ENCODE results near the gene RASAL2. TPM values are rescaled to one million over a fixed set of nuclear protein-coding genes. Genes with fewer than 3 reads are reported as not detected.

Gene RASAL2
- total and polyA plus RNA-seq, 12 donors = 2.4 to 31.5 (median 15.0) TPM

DNA sequence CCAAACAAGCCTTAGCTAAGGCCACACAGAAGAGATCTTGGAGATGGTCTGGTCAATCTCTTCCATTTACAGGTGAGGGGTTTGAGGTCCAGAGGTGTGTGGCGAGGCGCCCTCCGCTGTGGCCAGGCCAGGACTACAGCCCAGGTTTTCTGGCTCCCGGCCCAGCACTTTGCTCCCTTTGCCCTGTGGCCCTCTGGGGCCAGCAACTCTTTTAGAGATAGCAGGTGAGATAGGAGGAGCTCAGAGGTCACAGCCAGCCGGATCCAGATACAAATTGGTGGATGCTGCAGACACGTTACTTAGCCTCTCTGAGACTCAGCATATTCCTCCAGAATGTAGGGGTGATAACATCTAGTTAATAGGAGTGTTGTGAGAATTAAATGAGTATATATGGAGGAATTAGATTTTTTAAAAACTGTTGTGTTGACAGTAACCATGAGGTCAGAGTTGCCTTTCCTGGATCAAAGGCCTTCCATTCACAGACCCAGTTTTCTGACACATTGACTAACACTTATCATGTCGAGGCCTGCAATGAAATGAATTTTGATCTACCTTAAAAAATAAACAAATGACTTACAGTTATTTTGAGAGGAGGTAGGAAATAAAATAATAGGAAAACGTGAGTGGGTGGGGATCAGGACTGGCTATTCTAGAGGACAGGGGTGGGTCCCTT lies 435.6 kb downstream of the RASAL2 start:
- Histone ChIP-seq H3K4me3 (no peak overlapping the region), H3K9me3 (replicated peaks in 1 of 3) (no peaks in the 10 kb centered on the region), H3K4me1 (replicated peaks in 1 of 2) (no peaks in the 10 kb centered on the region), H3K27me3 (no peaks in the 10 kb centered on the region), H3K36me3 (replicated peaks in 1 of 2) (no peaks in the 10 kb centered on the region), H3K27ac (no peak overlapping the region)
- TF ChIP-seq, protein P1, sequence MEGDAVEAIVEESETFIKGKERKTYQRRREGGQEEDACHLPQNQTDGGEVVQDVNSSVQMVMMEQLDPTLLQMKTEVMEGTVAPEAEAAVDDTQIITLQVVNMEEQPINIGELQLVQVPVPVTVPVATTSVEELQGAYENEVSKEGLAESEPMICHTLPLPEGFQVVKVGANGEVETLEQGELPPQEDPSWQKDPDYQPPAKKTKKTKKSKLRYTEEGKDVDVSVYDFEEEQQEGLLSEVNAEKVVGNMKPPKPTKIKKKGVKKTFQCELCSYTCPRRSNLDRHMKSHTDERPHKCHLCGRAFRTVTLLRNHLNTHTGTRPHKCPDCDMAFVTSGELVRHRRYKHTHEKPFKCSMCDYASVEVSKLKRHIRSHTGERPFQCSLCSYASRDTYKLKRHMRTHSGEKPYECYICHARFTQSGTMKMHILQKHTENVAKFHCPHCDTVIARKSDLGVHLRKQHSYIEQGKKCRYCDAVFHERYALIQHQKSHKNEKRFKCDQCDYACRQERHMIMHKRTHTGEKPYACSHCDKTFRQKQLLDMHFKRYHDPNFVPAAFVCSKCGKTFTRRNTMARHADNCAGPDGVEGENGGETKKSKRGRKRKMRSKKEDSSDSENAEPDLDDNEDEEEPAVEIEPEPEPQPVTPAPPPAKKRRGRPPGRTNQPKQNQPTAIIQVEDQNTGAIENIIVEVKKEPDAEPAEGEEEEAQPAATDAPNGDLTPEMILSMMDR (IDR thresholded peaks at IDR 0.05) = no peak
- TF ChIP-seq POLR2A (IDR thresholded peaks at IDR 0.05) = no peak
- 88 to 97% (median 92%) methylated on average over 8 of the region's 8 CpGs for WGBS, 4 donors
- intact Hi-C loops (cut with DNase I) = loop anchor here in 1 of 2 donors (5.0 kb wide), 1 partner anchor 473 kb away; no protein-coding TSS in a partner anchor
- no peak for DNase-seq

DNA sequence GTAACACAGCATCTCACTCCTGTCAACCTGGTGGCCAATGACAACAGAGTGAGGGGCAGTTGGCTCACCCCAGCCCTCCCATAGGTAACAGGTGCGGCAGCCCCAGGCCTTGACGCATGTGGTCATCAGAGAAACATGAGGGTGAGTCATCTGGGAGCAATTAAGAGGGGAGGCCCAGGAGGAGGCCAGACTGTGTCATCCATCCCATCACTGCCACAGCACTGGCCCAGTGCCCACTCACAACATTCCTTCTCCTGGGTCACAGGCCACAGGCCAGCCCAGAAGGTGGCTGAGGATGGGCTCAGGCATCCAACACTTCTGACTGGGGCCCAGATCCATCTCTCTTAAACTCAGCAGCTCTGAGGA lies 436.1 kb downstream of the RASAL2 start:
- Histone ChIP-seq H3K9me3 (replicated peaks in 1 of 3) (no peaks in the 10 kb centered on the region), H3K4me3 (no peak overlapping the region), H3K27ac (no peak overlapping the region), H3K4me1 (replicated peaks in 1 of 2) (no peaks in the 10 kb centered on the region), H3K27me3 (no peaks in the 10 kb centered on the region), H3K36me3 (replicated peaks in 1 of 2) (no peaks in the 10 kb centered on the region)
- 46 to 68% (median 60%) methylated on average over 2 of the region's 2 CpGs for WGBS, 4 donors
- TF ChIP-seq POLR2A (IDR thresholded peaks at IDR 0.05) = no peak
- TF ChIP-seq, protein P1 (IDR thresholded peaks at IDR 0.05) = no peak
- intact Hi-C loops (cut with DNase I) = loop anchor here in 1 of 2 donors (5.0 kb wide), 1 partner anchor 472 kb away; no protein-coding TSS in a partner anchor
- DNase-seq = peak in 5 of 7 donors; percentile 26 to 51 (median 37)

DNA sequence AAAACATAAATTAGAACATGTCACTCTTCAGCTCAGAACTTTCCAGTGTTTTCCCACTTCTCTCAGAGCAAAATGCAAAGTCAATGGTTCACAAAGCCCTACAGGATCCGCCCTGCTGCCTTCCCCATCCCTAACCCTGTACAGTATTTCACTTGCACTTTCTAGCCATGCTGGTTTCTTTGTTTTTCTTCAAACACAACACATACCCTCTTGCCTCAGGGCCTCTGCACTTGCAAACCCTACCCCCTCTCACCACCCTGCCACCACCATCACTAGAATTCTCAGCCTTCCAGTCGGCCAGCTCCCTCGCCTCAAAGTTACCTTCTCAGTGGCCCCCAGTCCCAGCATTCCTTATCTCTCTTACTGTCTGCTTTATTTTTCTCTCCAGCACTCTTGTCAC lies 436.6 kb downstream of the RASAL2 start:
- no peaks in the 10 kb centered on the region for H3K27me3 ChIP-seq
- 90 to 96% (median 91%) methylated on average over 3 of the region's 3 CpGs for WGBS, 4 donors

DNA sequence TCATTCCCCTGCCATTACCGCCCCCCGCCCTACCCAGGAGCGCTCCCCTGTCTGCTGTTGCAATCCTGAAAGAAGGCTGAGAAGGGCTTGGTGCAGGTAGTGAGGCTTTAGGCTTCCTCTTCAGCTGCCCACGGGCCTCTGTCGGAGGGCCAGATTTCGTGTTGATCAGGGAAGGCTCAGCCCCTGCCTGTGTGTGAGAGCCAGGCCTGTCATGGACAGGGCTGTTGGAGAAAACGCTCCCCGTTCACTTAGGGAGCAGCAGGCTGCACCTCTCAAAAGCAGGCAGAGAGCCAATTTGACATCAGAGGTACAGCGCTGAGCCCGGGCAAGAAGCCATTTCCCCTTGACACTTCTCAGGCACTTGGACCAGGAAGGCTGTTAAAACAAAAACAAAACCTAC lies 438.0 kb downstream of the RASAL2 start:
- Histone ChIP-seq H3K27me3 (no peaks in the 10 kb centered on the region), H3K27ac (no peak overlapping the region), H3K36me3 (replicated peaks in 1 of 2) (no peaks in the 10 kb centered on the region), H3K9me3 (replicated peaks in 1 of 3) (no peaks in the 10 kb centered on the region), H3K4me1 (replicated peaks in 1 of 2) (no peaks in the 10 kb centered on the region), H3K4me3 (peak overlapping the region in 1 of 4 donors; percentile 19)
- 40 to 57% (median 50%) methylated on average over 6 to 10 of the region's 10 CpGs for WGBS, 4 donors
- peak in 2 of 7 donors; percentile 14 to 49 for DNase-seq
- intact Hi-C loops (cut with DNase I) = loop anchor here in 1 of 2 donors (5.0 kb wide), 1 partner anchor 470 kb away; no protein-coding TSS in a partner anchor
- TF ChIP-seq, protein P1 (IDR thresholded peaks at IDR 0.05) = no peak
- no peak for TF ChIP-seq POLR2A (IDR thresholded peaks at IDR 0.05)

More for the DNA sequence above, 436.6 kb downstream of the RASAL2 start:
- Histone ChIP-seq H3K27ac (no peak overlapping the region), H3K9me3 (replicated peaks in 1 of 3) (no peaks in the 10 kb centered on the region), H3K4me1 (replicated peaks in 1 of 2) (no peaks in the 10 kb centered on the region), H3K4me3 (no peak overlapping the region), H3K36me3 (replicated peaks in 1 of 2) (no peaks in the 10 kb centered on the region)
- TF ChIP-seq POLR2A (IDR thresholded peaks at IDR 0.05) = no peak
- TF ChIP-seq, protein P1 (IDR thresholded peaks at IDR 0.05) = no peak
- intact Hi-C loops (cut with DNase I) = loop anchor here in 1 of 2 donors (5.0 kb wide), 1 partner anchor 472 kb away; no protein-coding TSS in a partner anchor
- DNase-seq = no peak

Measured in adrenal gland (tissue), 12 donors.